SU-DHL-6 (cell line): ENCODE data around the gene SNX11.

Experiments used
- H2AFZ ChIP-seq: fragments of 200-600 bp; sonication (generic); 2 replicates; pipeline ENCODE4 v1.6.1; 2014; ENCODE audit warnings: low read depth, mild to moderate bottlenecking, moderate library complexity, mixed read lengths, antibody characterized with exemption, low read length; ENCODE audit not compliant: severe bottlenecking
- H3F3A ChIP-seq: fragments of 200-600 bp; shearing (Covaris generic); 2 replicates; pipeline ENCODE4 v1.6.0; 2016; ENCODE audit warnings: antibody characterized with exemption, mild to moderate bottlenecking; ENCODE audit not compliant: insufficient read depth
- H3K27ac ChIP-seq: fragments of 200-600 bp; sonication (generic); 2 replicates; pipeline ENCODE4 v1.5.1; 2016; ENCODE audit warnings: low read depth, mild to moderate bottlenecking, low read length, moderate library complexity, mixed read lengths
- H3K27me3 ChIP-seq: fragments of 200-600 bp; sonication (generic), shearing (Covaris generic); 2 replicates; pipeline ENCODE4 v1.6.0; 2014; ENCODE audit warnings: mild to moderate bottlenecking, low read length
- H3K36me3 ChIP-seq: fragments of 200-600 bp; sonication (generic); 2 replicates; pipeline ENCODE4 v1.6.1; 2014; ENCODE audit warnings: mild to moderate bottlenecking, low read length, mixed read lengths
- H3K4me2 ChIP-seq: fragments of 300-600, 200-600 bp; shearing (Covaris generic), sonication (generic); 2 replicates; pipeline ENCODE4 v1.6.0; 2014; ENCODE audit warnings: low read length, low read depth, mild to moderate bottlenecking; ENCODE audit not compliant: poor library complexity, severe bottlenecking
- H3K4me3 ChIP-seq: fragments of 200-600 bp; sonication (generic); 2 replicates; pipeline ENCODE4 v1.5.1; 2014; ENCODE audit warnings: antibody characterized with exemption, low read length, mild to moderate bottlenecking, mixed read lengths; ENCODE audit not compliant: insufficient read depth, poor library complexity, severe bottlenecking
- H3K79me2 ChIP-seq: fragments of 200-600 bp; sonication (generic); 2 replicates; pipeline ENCODE4 v1.6.1; 2014; ENCODE audit warnings: mild to moderate bottlenecking, low read length, moderate library complexity; ENCODE audit not compliant: insufficient read depth
- H3K9ac ChIP-seq: fragments of 200-600 bp; sonication (generic); 2 replicates; pipeline ENCODE4 v1.7.0; 2014; ENCODE audit warnings: mild to moderate bottlenecking, low read length
- H3K9me2 ChIP-seq: fragments of 200-600 bp; sonication (generic); replicated peaks from 2 replicates; pipeline ENCODE4 v1.6.1; 2014; ENCODE audit warnings: low read length; ENCODE audit not compliant: insufficient read depth
- H3K9me3 ChIP-seq: fragments of 200-600 bp; sonication (generic); 2 replicates; pipeline ENCODE4 v1.6.1; 2014; ENCODE audit warnings: low read length, mixed read lengths; ENCODE audit not compliant: insufficient read depth
- H4K20me1 ChIP-seq: fragments of 200-600 bp; sonication (generic); 2 replicates; pipeline ENCODE4 v1.6.1; 2014; ENCODE audit warnings: low read depth, mild to moderate bottlenecking, antibody characterized with exemption, low read length, moderate library complexity, mixed read lengths
- CTCF ChIP-seq: fragments of 200-600 bp; sonication (generic); IDR thresholded peaks from one replicate; pipeline ENCODE4 v1.5.1; 2017; ENCODE audit warnings: antibody characterized with exemption, mild to moderate bottlenecking, low read length, moderate library complexity; ENCODE audit not compliant: insufficient read depth, poor library complexity, severe bottlenecking
- EZH2phosphoT487 ChIP-seq: fragments of 200-600 bp; sonication (generic), shearing (Covaris generic); conservative IDR thresholded peaks from 2 replicates; pipeline ENCODE4 v1.6.1; 2018; ENCODE audit warnings: mild to moderate bottlenecking, antibody characterized with exemption, low read length, moderate library complexity, mixed read lengths

SNX11 gene

GRCh38 chr17:48131216-48131824 lies 23.8 kb downstream of the SNX11 start:
- Histone ChIP-seq H3K4me2 (no peak overlapping the region), H3K36me3 (no peaks in the 10 kb centered on the region), H3K4me3 (no peak overlapping the region), H3K27me3 (no peaks in the 10 kb centered on the region), H2AFZ (no peak overlapping the region), H3K27ac (no peak overlapping the region), H3K9me3 (no peaks in the 10 kb centered on the region), H3K79me2 (no peaks in the 10 kb centered on the region), H3F3A (no peaks in the 10 kb centered on the region), H3K9me2 (no peaks in the 10 kb centered on the region), H4K20me1 (no peaks in the 10 kb centered on the region), H3K9ac (no peak overlapping the region)
- TF ChIP-seq EZH2phosphoT487 (no peak), CTCF (peak; percentile 67)

GRCh38 chr17:48132385-48132784 lies 24.8 kb downstream of the SNX11 start:
- no peaks in the 10 kb centered on the region for H3K27me3 ChIP-seq
- H3F3A ChIP-seq: no peaks in the 10 kb centered on the region
- H3K27ac ChIP-seq: no peak overlapping the region
- no peaks in the 10 kb centered on the region for H3K9me2 ChIP-seq
- no peaks in the 10 kb centered on the region for H3K36me3 ChIP-seq
- H3K9ac ChIP-seq: no peak overlapping the region
- no peaks in the 10 kb centered on the region for H3K9me3 ChIP-seq
- no peak overlapping the region for H2AFZ ChIP-seq
- no peaks in the 10 kb centered on the region for H3K79me2 ChIP-seq
- TF ChIP-seq EZH2phosphoT487 (no peak), CTCF (no peak)
- no peak overlapping the region for H3K4me2 ChIP-seq
- no peaks in the 10 kb centered on the region for H4K20me1 ChIP-seq
- no peak overlapping the region for H3K4me3 ChIP-seq

DNA sequence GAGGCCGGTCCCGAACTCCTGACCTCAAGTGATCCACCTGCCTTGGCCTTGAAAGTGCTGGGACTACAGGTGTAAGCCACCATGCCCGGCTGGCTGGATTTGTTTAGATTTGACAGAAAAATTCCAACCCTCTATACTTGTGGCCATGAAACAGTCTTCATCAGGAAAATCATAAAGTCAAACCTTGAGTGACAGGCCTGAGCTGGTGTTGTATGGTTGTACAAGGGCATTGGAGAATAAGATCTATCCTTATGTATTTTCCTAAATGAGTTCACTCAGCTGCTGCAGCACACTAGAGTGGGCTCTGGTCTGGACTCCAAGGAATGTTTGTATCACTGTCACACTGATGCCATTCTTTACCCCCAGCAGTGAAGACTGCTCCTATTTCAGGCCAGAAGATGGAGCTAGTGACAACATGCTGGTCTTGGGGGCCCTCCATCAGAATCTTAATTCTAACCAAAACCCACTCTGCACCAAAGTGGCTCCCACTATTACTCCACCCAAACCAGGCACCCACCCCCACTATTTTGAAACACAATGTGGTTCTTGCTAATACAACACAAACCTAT lies 27.4 kb downstream of the SNX11 start:
- Histone ChIP-seq H3K27ac (no peak overlapping the region), H2AFZ (no peak overlapping the region), H3K9ac (no peak overlapping the region), H3K36me3 (no peaks in the 10 kb centered on the region), H3F3A (no peaks in the 10 kb centered on the region), H3K9me2 (no peaks in the 10 kb centered on the region), H3K79me2 (no peaks in the 10 kb centered on the region), H3K27me3 (no peaks in the 10 kb centered on the region), H4K20me1 (no peaks in the 10 kb centered on the region), H3K4me3 (no peak overlapping the region), H3K4me2 (no peak overlapping the region), H3K9me3 (no peaks in the 10 kb centered on the region)
- no peak for TF ChIP-seq CTCF
- TF ChIP-seq EZH2phosphoT487: no peak
